PC-3 (cell line): ENCODE data around the gene UTS2B. TPM values are rescaled to one million over a fixed set of nuclear protein-coding genes. Genes with fewer than 3 reads are reported as not detected.

ENCODE experiments used
- ATAC-seq: fragments of 200-7000 bp; cut with Tn5 transposase; 2 replicates; pipeline ENCODE4 v1.9.1; 2020; ENCODE audit warnings: mild to moderate bottlenecking, moderate library complexity
- BruUV-seq: library from RNA; stranded (reverse); fragments of 400-500 nt; replicated peaks from 2 replicates; lab custom pipeline; 2021; lab: Mats Ljungman, UMichigan
- CTCF ChIA-PET: fragments of 300-600 bp; sonication (Branson Sonifier 250); formaldehyde crosslinking; loops from one replicate; lab custom pipeline; 2022; ENCODE audit warnings: antibody characterized with exemption; lab: Charles Lee
- POLR2A ChIA-PET: fragments of 300-600 bp; sonication (Branson Sonifier 250); formaldehyde crosslinking; loops from one replicate; lab custom pipeline; 2022; ENCODE audit warnings: antibody characterized with exemption; ENCODE audit not compliant: unreplicated experiment; lab: Charles Lee
- DNase-seq: peaks from one replicate; pipeline ENCODE4 v3.0.0-alpha.2; 2015
- H2AFZ ChIP-seq: fragments of 300-600 bp; sonication (generic); 2 replicates; pipeline ENCODE4 v1.6.0; 2016; ENCODE audit warnings: antibody characterized with exemption, low read length
- H3F3A ChIP-seq: fragments of 300-600 bp; sonication (generic); one replicate; pipeline ENCODE4 v1.6.0; 2017; ENCODE audit warnings: antibody characterized with exemption, low read length, control low read depth, mild to moderate bottlenecking; ENCODE audit not compliant: unreplicated experiment
- H3K27ac ChIP-seq: fragments of 300-600 bp; sonication (generic); 2 replicates; pipeline ENCODE4 v1.5.1; 2016; ENCODE audit warnings: mild to moderate bottlenecking, low read length
- H3K27me3 ChIP-seq: fragments of 300-600 bp; sonication (generic); 2 replicates; pipeline ENCODE4 v1.6.1; 2016; ENCODE audit warnings: low read length, mixed read lengths
- H3K36me3 ChIP-seq: fragments of 300-600 bp; sonication (generic); 2 replicates; pipeline ENCODE4 v1.6.1; 2016; ENCODE audit warnings: low read depth, mixed run types, low read length, mixed read lengths
- H3K4me1 ChIP-seq: fragments of 300-600 bp; sonication (generic); 2 replicates; pipeline ENCODE4 v1.5.1; 2016; ENCODE audit warnings: low read length; ENCODE audit not compliant: insufficient read depth
- H3K4me2 ChIP-seq: fragments of 300-600 bp; sonication (generic); 2 replicates; pipeline ENCODE4 v1.6.0; 2016; ENCODE audit warnings: low read length
- H3K4me3 ChIP-seq: fragments of 300-600 bp; sonication (generic); 2 replicates; pipeline ENCODE4 v1.5.1; 2016; ENCODE audit warnings: mild to moderate bottlenecking, low read length, mixed read lengths
- H3K79me2 ChIP-seq: fragments of 300-600 bp; sonication (generic); 2 replicates; pipeline ENCODE4 v1.6.1; 2017; ENCODE audit warnings: low read length, mixed read lengths
- H3K9ac ChIP-seq: fragments of 300-600 bp; sonication (generic); 2 replicates; pipeline ENCODE4 v1.6.0; 2016; ENCODE audit warnings: mild to moderate bottlenecking, low read length
- H3K9me2 ChIP-seq: fragments of 300-600 bp; sonication (generic); replicated peaks from 2 replicates; pipeline ENCODE4 v1.6.1; 2016; ENCODE audit warnings: mixed run types, low read length, mixed read lengths
- H3K9me3 ChIP-seq: fragments of 300-600 bp; sonication (generic); 2 replicates; pipeline ENCODE4 v1.6.1; 2016; ENCODE audit warnings: low read length, mixed read lengths
- H4K20me1 ChIP-seq: fragments of 300-600 bp; sonication (generic); 2 replicates; pipeline ENCODE4 v1.6.1; 2016; ENCODE audit warnings: low read length, mixed read lengths
- CTCF ChIP-seq: fragments of 300-600 bp; sonication (generic); conservative IDR thresholded peaks from 2 replicates; pipeline ENCODE4 v1.5.1; 2017; ENCODE audit warnings: antibody characterized with exemption, low read depth, mild to moderate bottlenecking, low read length
- EZH2 ChIP-seq: fragments of 300-600 bp; sonication (generic); IDR thresholded peaks from one replicate; pipeline ENCODE4 v1.6.1; 2017; ENCODE audit warnings: antibody characterized with exemption, mild to moderate bottlenecking, low read length; ENCODE audit not compliant: unreplicated experiment
- EZH2phosphoT487 ChIP-seq: fragments of 300-600 bp; sonication (generic); IDR thresholded peaks from 2 replicates; pipeline ENCODE4 v1.6.1; 2018; ENCODE audit warnings: mild to moderate bottlenecking, antibody characterized with exemption, low read length, borderline replicate concordance
- intact Hi-C: fragments of 100-400 bp; cut with micrococcal nuclease; formaldehyde crosslinking; loops from 2 replicates; pipeline ENCODE4 v1.9.0; 2023
- total RNA-seq: library from RNA; depleted of rRNA; stranded (reverse); fragments of >200 nt; gene quantifications from 2 replicates; pipeline ENCODE4 v1.2.3, GENCODE V29; 2014

Gene UTS2B
- total RNA-seq, 1 experiment from 2014 or later, result not detected

- ATAC-seq, result no peak
- H4K20me1 ChIP-seq, result no peaks in the 10 kb centered on the region
- H3K27ac ChIP-seq, result no peak overlapping the region
- CTCF ChIA-PET, result interaction anchor here (0.7 kb wide), 1 partner anchor 114 kb away, joined by 5 read pairs; no protein-coding TSS in a partner anchor
- no peak overlapping the region for H2AFZ ChIP-seq
- no peak for DNase-seq
- peaks cover 40% of the 10 kb centered on the region for H3K79me2 ChIP-seq
- no peaks in the 10 kb centered on the region for H3F3A ChIP-seq
- no peaks in the 10 kb centered on the region for H3K9me3 ChIP-seq
- no peak overlapping the region for H3K4me3 ChIP-seq
- peaks cover 40% of the 10 kb centered on the region for H3K4me1 ChIP-seq
- H3K9ac ChIP-seq, result no peak overlapping the region
- peaks cover 30% of the 10 kb centered on the region; the same call in 1 of the 2 replicates for H3K36me3 ChIP-seq
- H3K9me2 ChIP-seq, result no peaks in the 10 kb centered on the region
- intact Hi-C loops, result no loop called here
- no peaks in the 10 kb centered on the region for H3K27me3 ChIP-seq
- POLR2A ChIA-PET, result interaction anchor here (0.6 kb wide), 1 partner anchor 9 kb away, joined by 4 read pairs; no protein-coding TSS in a partner anchor
- BruUV-seq, result no TSS peak
- no peak overlapping the region for H3K4me2 ChIP-seq
- no peak for TF ChIP-seq EZH2
- TF ChIP-seq CTCF, result no peak
- no peak for TF ChIP-seq EZH2phosphoT487
Measured at GRCh38 chr3:191358929-191359328, 28.6 kb upstream of the UTS2B start.

GRCh38 chr3:191357909-191358308 lies 27.6 kb upstream of the UTS2B start:
- H3K4me1 ChIP-seq, result peaks cover 46% of the 10 kb centered on the region
- H3K27ac ChIP-seq, result no peak overlapping the region
- ChIA-PET CTCF (no interaction called here), POLR2A (no interaction called here)
- no peak overlapping the region for H3K9ac ChIP-seq
- intact Hi-C loops, result loop anchor here (1.0 kb wide), 1 partner anchor 15 kb away; no protein-coding TSS in a partner anchor
- H3K4me2 ChIP-seq, result no peak overlapping the region
- no TSS peak for BruUV-seq
- H3K36me3 ChIP-seq, result peaks cover 23% of the 10 kb centered on the region; the same call in 1 of the 2 replicates
- H3F3A ChIP-seq, result no peaks in the 10 kb centered on the region
- DNase-seq (no peak), ATAC-seq (no peak)
- no peak overlapping the region for H2AFZ ChIP-seq
- no peak overlapping the region for H3K4me3 ChIP-seq
- no peak for TF ChIP-seq EZH2phosphoT487
- TF ChIP-seq CTCF, result no peak
- TF ChIP-seq EZH2, result no peak
- no peaks in the 10 kb centered on the region for H3K9me2 ChIP-seq
- peaks cover 50% of the 10 kb centered on the region for H3K79me2 ChIP-seq
- no peaks in the 10 kb centered on the region for H3K27me3 ChIP-seq
- H4K20me1 ChIP-seq, result peaks cover 4% of the 10 kb centered on the region; the same call in 1 of the 2 replicates
- H3K9me3 ChIP-seq, result no peaks in the 10 kb centered on the region
